ENCODE measurements around the gene DCST1. TPM values are rescaled to one million over a fixed set of nuclear protein-coding genes. Genes with fewer than 3 reads are reported as not detected.
A peak's percentile ranks its signal among the peaks of the same experiment; 100 is the strongest.
"Not testable (repeated sequence)": the region's sequence is repeated elsewhere in the genome, so short reads cannot be mapped to it uniquely, and the experiment has no call there.

Gene DCST1, protein sequence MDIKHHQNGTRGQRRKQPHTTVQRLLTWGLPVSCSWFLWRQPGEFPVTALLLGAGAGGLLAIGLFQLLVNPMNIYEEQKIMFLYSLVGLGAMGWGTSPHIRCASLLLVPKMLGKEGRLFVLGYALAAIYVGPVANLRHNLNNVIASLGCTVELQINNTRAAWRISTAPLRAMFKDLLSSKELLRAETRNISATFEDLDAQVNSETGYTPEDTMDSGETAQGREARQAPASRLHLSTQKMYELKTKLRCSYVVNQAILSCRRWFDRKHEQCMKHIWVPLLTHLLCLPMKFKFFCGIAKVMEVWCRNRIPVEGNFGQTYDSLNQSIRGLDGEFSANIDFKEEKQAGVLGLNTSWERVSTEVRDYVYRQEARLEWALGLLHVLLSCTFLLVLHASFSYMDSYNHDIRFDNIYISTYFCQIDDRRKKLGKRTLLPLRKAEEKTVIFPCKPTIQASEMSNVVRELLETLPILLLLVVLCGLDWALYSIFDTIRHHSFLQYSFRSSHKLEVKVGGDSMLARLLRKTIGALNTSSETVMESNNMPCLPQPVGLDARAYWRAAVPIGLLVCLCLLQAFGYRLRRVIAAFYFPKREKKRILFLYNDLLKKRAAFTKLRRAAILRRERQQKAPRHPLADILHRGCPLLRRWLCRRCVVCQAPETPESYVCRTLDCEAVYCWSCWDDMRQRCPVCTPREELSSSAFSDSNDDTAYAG
- total RNA-seq (not detected in 2 replicates), polyA plus RNA-seq (0.27 and 0.57 TPM in 2 replicates)

GRCh38 chr1:155033524-155033923, at the start of gene DCST1, which contains the start of gene DCST2:
Gene DCST1, plus strand, starts transcription at chr1:155033824. Its CDS starts 213 bp downstream, at chr1:155034037.
Gene DCST2, minus strand, starts transcription at chr1:155033781. Its CDS starts 80 bp downstream, at chr1:155033701.
- TF ChIP-seq, protein P1, sequence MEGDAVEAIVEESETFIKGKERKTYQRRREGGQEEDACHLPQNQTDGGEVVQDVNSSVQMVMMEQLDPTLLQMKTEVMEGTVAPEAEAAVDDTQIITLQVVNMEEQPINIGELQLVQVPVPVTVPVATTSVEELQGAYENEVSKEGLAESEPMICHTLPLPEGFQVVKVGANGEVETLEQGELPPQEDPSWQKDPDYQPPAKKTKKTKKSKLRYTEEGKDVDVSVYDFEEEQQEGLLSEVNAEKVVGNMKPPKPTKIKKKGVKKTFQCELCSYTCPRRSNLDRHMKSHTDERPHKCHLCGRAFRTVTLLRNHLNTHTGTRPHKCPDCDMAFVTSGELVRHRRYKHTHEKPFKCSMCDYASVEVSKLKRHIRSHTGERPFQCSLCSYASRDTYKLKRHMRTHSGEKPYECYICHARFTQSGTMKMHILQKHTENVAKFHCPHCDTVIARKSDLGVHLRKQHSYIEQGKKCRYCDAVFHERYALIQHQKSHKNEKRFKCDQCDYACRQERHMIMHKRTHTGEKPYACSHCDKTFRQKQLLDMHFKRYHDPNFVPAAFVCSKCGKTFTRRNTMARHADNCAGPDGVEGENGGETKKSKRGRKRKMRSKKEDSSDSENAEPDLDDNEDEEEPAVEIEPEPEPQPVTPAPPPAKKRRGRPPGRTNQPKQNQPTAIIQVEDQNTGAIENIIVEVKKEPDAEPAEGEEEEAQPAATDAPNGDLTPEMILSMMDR (IDR thresholded peaks at IDR 0.05; ENCODE audit: low read depth, low read length), result no peak
- H3K36me3 ChIP-seq, result no peaks in the 10 kb centered on the region
- no peaks in the 10 kb centered on the region for H3K9me3 ChIP-seq (ENCODE audit: low read depth)
- H3K4me3 ChIP-seq, result no peak within 1 kb of the TSS
- DNase-seq (ENCODE audit: low read depth in 1 of 2, low spot score in 1 of 2), result no peak
- H3K27me3 ChIP-seq, result no peaks in the 10 kb centered on the region
- no peaks in the 10 kb centered on the region for H3K4me1 ChIP-seq (ENCODE audit: low read depth)
- H3K27ac ChIP-seq, result no peak within 1 kb of the TSS

- not testable (repeated sequence) for H3K4me1 ChIP-seq (ENCODE audit: low read depth); H3K36me3 ChIP-seq; H3K27ac ChIP-seq; DNase-seq (ENCODE audit: low read depth in 1 of 2, low spot score in 1 of 2); H3K4me3 ChIP-seq; H3K27me3 ChIP-seq; H3K9me3 ChIP-seq (ENCODE audit: low read depth)
Measured at GRCh38 chr1:154986736-154987135, 46.9 kb upstream of the DCST1 start.

DNA sequence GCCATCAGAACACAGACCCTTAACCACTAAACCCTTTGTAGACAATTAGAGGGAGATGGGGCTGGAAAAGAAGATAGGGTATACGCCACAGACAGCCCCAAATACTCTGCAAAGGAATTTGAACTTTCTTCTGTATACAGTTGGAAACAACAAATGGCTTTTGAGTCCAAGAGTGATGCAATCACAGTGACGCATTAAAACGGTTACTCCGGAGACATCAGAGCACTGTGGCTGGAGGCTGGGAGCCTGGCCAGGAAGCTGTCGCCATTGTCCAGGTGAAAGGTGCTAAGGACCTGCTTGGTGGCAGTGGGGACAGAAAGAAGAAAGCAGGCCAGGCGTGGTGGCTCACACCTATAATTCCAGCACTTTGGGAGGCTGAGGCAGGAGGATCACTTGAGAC, 46.3 kb upstream of the DCST1 start:
- no peaks in the 10 kb centered on the region for H3K27me3 ChIP-seq
- no peaks in the 10 kb centered on the region for H3K9me3 ChIP-seq (ENCODE audit: low read depth)
- H3K36me3 ChIP-seq, result peaks cover 4% of the 10 kb centered on the region
- TF ChIP-seq, protein P1 (IDR thresholded peaks at IDR 0.05; ENCODE audit: low read depth, low read length), result no peak
- DNase-seq (ENCODE audit: low read depth in 1 of 2, low spot score in 1 of 2), result peak in 1 of 2 donors; percentile 72
- no peak overlapping the region for H3K27ac ChIP-seq
- H3K4me1 ChIP-seq (ENCODE audit: low read depth), result peaks cover 4% of the 10 kb centered on the region
- no peak overlapping the region for H3K4me3 ChIP-seq

DNA sequence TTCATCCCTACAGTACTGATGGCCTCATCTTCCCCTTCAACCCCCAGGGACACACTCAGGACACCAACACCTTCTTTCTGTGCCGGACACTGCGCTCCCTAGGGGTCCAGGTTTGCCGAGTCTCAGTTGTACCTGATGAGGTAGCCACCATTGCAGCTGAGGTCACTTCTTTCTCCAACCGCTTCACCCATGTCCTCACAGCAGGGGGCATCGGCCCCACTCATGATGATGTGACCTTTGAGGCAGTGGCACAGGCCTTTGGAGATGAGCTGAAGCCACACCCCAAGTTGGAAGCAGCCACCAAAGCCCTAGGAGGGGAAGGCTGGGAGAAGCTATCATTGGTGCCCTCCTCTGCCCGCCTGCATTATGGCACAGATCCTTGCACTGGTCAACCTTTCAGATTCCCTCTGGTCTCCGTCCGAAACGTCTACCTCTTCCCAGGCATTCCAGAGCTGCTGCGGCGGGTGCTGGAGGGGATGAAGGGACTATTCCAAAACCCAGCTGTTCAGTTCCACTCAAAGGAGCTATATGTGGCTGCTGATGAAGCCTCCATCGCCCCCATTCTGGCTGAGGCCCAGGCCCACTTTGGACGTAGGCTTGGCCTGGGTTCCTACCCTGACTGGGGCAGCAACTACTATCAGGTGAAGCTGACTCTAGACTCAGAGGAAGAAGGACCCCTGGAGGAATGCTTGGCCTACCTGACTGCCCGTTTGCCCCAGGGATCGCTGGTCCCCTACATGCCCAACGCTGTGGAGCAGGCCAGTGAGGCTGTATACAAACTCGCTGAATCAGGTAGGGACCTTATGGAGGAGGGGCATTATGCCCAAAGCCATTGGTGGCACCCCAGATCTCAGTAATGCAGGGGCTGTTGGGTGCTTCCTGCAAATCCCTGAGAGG, 45.3 kb upstream of the DCST1 start:
- Histone ChIP-seq H3K27me3 (no peaks in the 10 kb centered on the region), H3K9me3 (ENCODE audit: low read depth) (no peaks in the 10 kb centered on the region), H3K27ac (no peak overlapping the region), H3K36me3 (peaks cover 4% of the 10 kb centered on the region), H3K4me3 (no peak overlapping the region), H3K4me1 (ENCODE audit: low read depth) (peaks cover 4% of the 10 kb centered on the region)
- TF ChIP-seq, protein P1 (IDR thresholded peaks at IDR 0.05; ENCODE audit: low read depth, low read length), result no peak
- DNase-seq (ENCODE audit: low read depth in 1 of 2, low spot score in 1 of 2), result no peak

GRCh38 chr1:154989195-154989860, 44.3 kb upstream of the DCST1 start:
- peaks cover 4% of the 10 kb centered on the region for H3K36me3 ChIP-seq
- H3K27ac ChIP-seq, result no peak overlapping the region
- H3K27me3 ChIP-seq, result no peaks in the 10 kb centered on the region
- no peaks in the 10 kb centered on the region for H3K4me1 ChIP-seq (ENCODE audit: low read depth)
- TF ChIP-seq, protein P1 (IDR thresholded peaks at IDR 0.05; ENCODE audit: low read depth, low read length), result no peak
- H3K9me3 ChIP-seq (ENCODE audit: low read depth), result no peaks in the 10 kb centered on the region
- no peak overlapping the region for H3K4me3 ChIP-seq
- DNase-seq (ENCODE audit: low read depth in 1 of 2, low spot score in 1 of 2), result no peak
